A549 (cell line): ENCODE results near the gene APOD.
"Not testable (repeated sequence)": the region's sequence is repeated elsewhere in the genome, so short reads cannot be mapped to it uniquely, and the experiment has no call there.

Experiments used
- BHLHE40 ChIP-seq: IDR thresholded peaks from 2 replicates; pipeline ENCODE4 v1.6.1; 2012; ENCODE audit warnings: low read depth, low read length, inconsistent platforms
- MAX ChIP-seq: IDR thresholded peaks from 2 replicates; pipeline ENCODE4 v1.6.1; 2012
- POLR2A ChIP-seq: IDR thresholded peaks from 2 replicates; pipeline ENCODE4 v1.6.1; 2012; ENCODE audit warnings: mild to moderate bottlenecking, low read length
- TF ChIP-seq, protein P1 (sequence below): fragments of 200-600 bp; sonication (generic); IDR thresholded peaks from 2 replicates; pipeline ENCODE4 v1.6.1; 2016; ENCODE audit warnings: antibody characterized with exemption, mild to moderate bottlenecking, moderate library complexity
- TF ChIP-seq, protein P2 (sequence below): fragments of >200 bp; sonication (Bioruptor Twin); formaldehyde crosslinking; IDR thresholded peaks from 3 replicates; pipeline ENCODE4 v1.5.1; 2016

GRCh38 chr3:195629682-195630081 is 45.9 kb upstream of the APOD start:
- not testable (repeated sequence) for TF ChIP-seq POLR2A, MAX, BHLHE40
- TF ChIP-seq, protein P1, sequence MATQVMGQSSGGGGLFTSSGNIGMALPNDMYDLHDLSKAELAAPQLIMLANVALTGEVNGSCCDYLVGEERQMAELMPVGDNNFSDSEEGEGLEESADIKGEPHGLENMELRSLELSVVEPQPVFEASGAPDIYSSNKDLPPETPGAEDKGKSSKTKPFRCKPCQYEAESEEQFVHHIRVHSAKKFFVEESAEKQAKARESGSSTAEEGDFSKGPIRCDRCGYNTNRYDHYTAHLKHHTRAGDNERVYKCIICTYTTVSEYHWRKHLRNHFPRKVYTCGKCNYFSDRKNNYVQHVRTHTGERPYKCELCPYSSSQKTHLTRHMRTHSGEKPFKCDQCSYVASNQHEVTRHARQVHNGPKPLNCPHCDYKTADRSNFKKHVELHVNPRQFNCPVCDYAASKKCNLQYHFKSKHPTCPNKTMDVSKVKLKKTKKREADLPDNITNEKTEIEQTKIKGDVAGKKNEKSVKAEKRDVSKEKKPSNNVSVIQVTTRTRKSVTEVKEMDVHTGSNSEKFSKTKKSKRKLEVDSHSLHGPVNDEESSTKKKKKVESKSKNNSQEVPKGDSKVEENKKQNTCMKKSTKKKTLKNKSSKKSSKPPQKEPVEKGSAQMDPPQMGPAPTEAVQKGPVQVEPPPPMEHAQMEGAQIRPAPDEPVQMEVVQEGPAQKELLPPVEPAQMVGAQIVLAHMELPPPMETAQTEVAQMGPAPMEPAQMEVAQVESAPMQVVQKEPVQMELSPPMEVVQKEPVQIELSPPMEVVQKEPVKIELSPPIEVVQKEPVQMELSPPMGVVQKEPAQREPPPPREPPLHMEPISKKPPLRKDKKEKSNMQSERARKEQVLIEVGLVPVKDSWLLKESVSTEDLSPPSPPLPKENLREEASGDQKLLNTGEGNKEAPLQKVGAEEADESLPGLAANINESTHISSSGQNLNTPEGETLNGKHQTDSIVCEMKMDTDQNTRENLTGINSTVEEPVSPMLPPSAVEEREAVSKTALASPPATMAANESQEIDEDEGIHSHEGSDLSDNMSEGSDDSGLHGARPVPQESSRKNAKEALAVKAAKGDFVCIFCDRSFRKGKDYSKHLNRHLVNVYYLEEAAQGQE, result not testable (repeated sequence)
- TF ChIP-seq, protein P2, sequence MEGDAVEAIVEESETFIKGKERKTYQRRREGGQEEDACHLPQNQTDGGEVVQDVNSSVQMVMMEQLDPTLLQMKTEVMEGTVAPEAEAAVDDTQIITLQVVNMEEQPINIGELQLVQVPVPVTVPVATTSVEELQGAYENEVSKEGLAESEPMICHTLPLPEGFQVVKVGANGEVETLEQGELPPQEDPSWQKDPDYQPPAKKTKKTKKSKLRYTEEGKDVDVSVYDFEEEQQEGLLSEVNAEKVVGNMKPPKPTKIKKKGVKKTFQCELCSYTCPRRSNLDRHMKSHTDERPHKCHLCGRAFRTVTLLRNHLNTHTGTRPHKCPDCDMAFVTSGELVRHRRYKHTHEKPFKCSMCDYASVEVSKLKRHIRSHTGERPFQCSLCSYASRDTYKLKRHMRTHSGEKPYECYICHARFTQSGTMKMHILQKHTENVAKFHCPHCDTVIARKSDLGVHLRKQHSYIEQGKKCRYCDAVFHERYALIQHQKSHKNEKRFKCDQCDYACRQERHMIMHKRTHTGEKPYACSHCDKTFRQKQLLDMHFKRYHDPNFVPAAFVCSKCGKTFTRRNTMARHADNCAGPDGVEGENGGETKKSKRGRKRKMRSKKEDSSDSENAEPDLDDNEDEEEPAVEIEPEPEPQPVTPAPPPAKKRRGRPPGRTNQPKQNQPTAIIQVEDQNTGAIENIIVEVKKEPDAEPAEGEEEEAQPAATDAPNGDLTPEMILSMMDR, result not testable (repeated sequence)
